K562 (cell line): ENCODE data around the gene SLC22A8. TPM values are rescaled to one million over a fixed set of nuclear protein-coding genes. Genes with fewer than 3 reads are reported as not detected.

Experiments used
- ATAC-seq: fragments of 200-7000 bp; cut with Tn5 transposase; 3 replicates; pipeline ENCODE4 v1.9.1; 2020; ENCODE audit warnings: moderate library complexity
- BruUV-seq: library from RNA; stranded (reverse); fragments of 400-500 nt; replicated peaks from 2 replicates; lab custom pipeline; 2021; lab: Mats Ljungman, UMichigan
- CTCF ChIA-PET: fragments of 300-600 bp; formaldehyde crosslinking; extraction: SDS; loops from one replicate; lab custom pipeline; 2021; ENCODE audit warnings: low intra/inter-chr PET ratio; lab: Yijun Ruan, JAX
- POLR2A ChIA-PET: fragments of 300-600, 350-650 bp; sonication (Branson Sonifier 250); formaldehyde crosslinking; extraction: SDS; loops from one replicate; lab custom pipeline; 2021; ENCODE audit warnings: antibody characterized with exemption, inconsistent platforms; lab: Yijun Ruan, JAX
- DNase-seq, 4 experiments: peaks; one replicate each; pipeline versions ENCODE4 v3.0.0 to v3.0.0-alpha.2; 2011 to 2018; ENCODE audit warnings: low spot score in 3 of 4, mixed read lengths in 3 of 4; ENCODE audit errors: extremely low read depth in 1 of 4
- FAIRE-seq: peaks from 2 replicates; lab custom pipeline; 2011; peaks lifted over from hg19 to GRCh38; lab: Jason Lieb, UNC
- H2AFZ ChIP-seq: 2 replicates; pipeline ENCODE4 v1.6.0; 2011; ENCODE audit warnings: low read depth, low read length, control low read depth, inconsistent platforms
- H3K27ac ChIP-seq: fragments of 200-600 bp; 3 replicates; pipeline ENCODE4 v1.8.0; 2011; ENCODE audit warnings: low read depth, mild to moderate bottlenecking, control low read depth, inconsistent platforms, low read length, moderate library complexity, mixed read lengths; ENCODE audit errors: extremely low read depth
- H3K27me3 ChIP-seq, 2 experiments: fragments of 300-600 bp in 1 of 2; 2 replicates in 1 of 2; 3 replicates in 1 of 2; pipeline versions ENCODE4 v1.6.0 to v1.8.0; 2011; ENCODE audit warnings: inconsistent platforms in 2 of 2, low read length in 2 of 2, mild to moderate bottlenecking in 1 of 2, mixed read lengths in 1 of 2, moderate library complexity in 1 of 2; ENCODE audit not compliant: control insufficient read depth in 2 of 2, insufficient read depth in 2 of 2
- H3K36me3 ChIP-seq: fragments of 300-600 bp; 3 replicates; pipeline ENCODE4 v1.8.0; 2011; ENCODE audit warnings: mild to moderate bottlenecking, low read length, inconsistent platforms; ENCODE audit not compliant: control insufficient read depth, insufficient read depth
- H3K4me1 ChIP-seq, 2 experiments: fragments of 200-600 bp in 1 of 2; replicated peaks in 1 of 2; 2 replicates in 1 of 2; 3 replicates in 1 of 2; pipeline versions ENCODE4 v1.5.1 to v1.8.0; 2011; ENCODE audit warnings: inconsistent platforms in 2 of 2, low read length in 2 of 2, mild to moderate bottlenecking in 1 of 2, mixed read lengths in 1 of 2, moderate library complexity in 1 of 2; ENCODE audit not compliant: control insufficient read depth in 2 of 2, insufficient read depth in 2 of 2
- H3K4me2 ChIP-seq: 2 replicates; pipeline ENCODE4 v1.6.1; 2011; ENCODE audit warnings: low read length, control low read depth, inconsistent platforms, mixed read lengths; ENCODE audit not compliant: insufficient read depth
- H3K4me3 ChIP-seq: fragments of 200-600 bp; sonication (generic), shearing (Covaris generic); 2 replicates; pipeline ENCODE4 v1.5.1; 2016; ENCODE audit warnings: control low read depth, inconsistent platforms
- H3K79me2 ChIP-seq: fragments of 200-600 bp; 3 replicates; pipeline ENCODE4 v1.8.0; 2011; ENCODE audit warnings: low read length, inconsistent platforms; ENCODE audit not compliant: control insufficient read depth, insufficient read depth
- H3K9ac ChIP-seq, 2 experiments: 2 replicates each; pipeline versions ENCODE4 v1.6.0 to v1.6.1; 2011; ENCODE audit warnings: low read depth in 2 of 2, low read length in 2 of 2, control low read depth in 1 of 2, inconsistent platforms in 1 of 2, mild to moderate bottlenecking in 1 of 2, mixed read lengths in 1 of 2; ENCODE audit not compliant: insufficient read depth in 1 of 2
- H3K9me1 ChIP-seq: one replicate; pipeline ENCODE4 v1.6.0; 2011; ENCODE audit warnings: inconsistent platforms, mild to moderate bottlenecking, low read length, moderate library complexity; ENCODE audit not compliant: control insufficient read depth, insufficient read depth
- H3K9me3 ChIP-seq: replicated peaks from 2 replicates; pipeline ENCODE4 v1.5.1; 2011; ENCODE audit warnings: low read depth, low read length, inconsistent platforms; ENCODE audit not compliant: control insufficient read depth, insufficient read depth
- H4K20me1 ChIP-seq: replicated peaks from 2 replicates; pipeline ENCODE4 v1.6.1; 2011; ENCODE audit warnings: low read length, inconsistent platforms, mixed read lengths; ENCODE audit not compliant: control insufficient read depth, insufficient read depth
- BRCA1 ChIP-seq, 2 experiments: fragments of 450-650 bp in 1 of 2; sonication (generic) in 1 of 2; formaldehyde crosslinking in 1 of 2; IDR thresholded peaks; 2 replicates each; pipeline versions ENCODE4 v1.5.0 to v1.6.1; 2017 to 2020; ENCODE audit warnings: mild to moderate bottlenecking in 1 of 2, missing genetic modification reagents in 1 of 2
- ILF3 ChIP-seq: fragments of 450-650 bp; IDR thresholded peaks from 2 replicates; pipeline ENCODE4 v1.6.1; 2018; ENCODE audit warnings: antibody characterized with exemption, mild to moderate bottlenecking, moderate library complexity, borderline replicate concordance
- KAT7 ChIP-seq: sonication (generic); formaldehyde crosslinking; IDR thresholded peaks from 2 replicates; pipeline ENCODE4 v1.8.0; 2022; ENCODE audit warnings: missing genetic modification reagents, mild to moderate bottlenecking, borderline replicate concordance
- NFIC ChIP-seq: fragments of 450-650 bp; IDR thresholded peaks from 2 replicates; pipeline ENCODE4 v1.6.1; 2017; ENCODE audit warnings: mild to moderate bottlenecking, inconsistent platforms
- XRCC5 ChIP-seq: fragments of 200-400 bp; formaldehyde crosslinking; IDR thresholded peaks from 2 replicates; pipeline ENCODE4 v1.6.1; 2017; ENCODE audit warnings: low read depth, mild to moderate bottlenecking, low read length
- ZNF134 ChIP-seq: fragments of 250-450 bp; sonication (Bioruptor Pico); conservative IDR thresholded peaks from 2 replicates; pipeline ENCODE4 v1.4.0; 2020
- ZNF184 ChIP-seq: sonication (generic); formaldehyde crosslinking; IDR thresholded peaks from 2 replicates; pipeline ENCODE4 v1.5.0; 2020; ENCODE audit warnings: missing genetic modification reagents
- ZNF212 ChIP-seq: fragments of 450-650 bp; formaldehyde crosslinking; IDR thresholded peaks from 2 replicates; pipeline ENCODE4 v1.4.0; 2020; ENCODE audit warnings: mild to moderate bottlenecking
- WGBS: fragments of 100-300 bp; shearing (Covaris generic); methylation state at CpG from one replicate; pipeline ENCODE4 v1.1.6; 2016; ENCODE audit warnings: low coverage, mixed read lengths; ENCODE audit not compliant: insufficient coverage; ENCODE audit errors: missing lambda C conversion rate; 5-methylcytosine and 5-hydroxymethylcytosine counted together
- in situ Hi-C: fragments of 300-500 bp; cut with MboI; formaldehyde crosslinking; loops from 4 replicates; pipeline ENCODE4 v1.15.0; 2018; ENCODE audit warnings: inconsistent platforms, mixed read lengths
- intact Hi-C: fragments of 100-400 bp; cut with micrococcal nuclease; formaldehyde crosslinking; loops from 2 replicates; pipeline ENCODE4 v1.14.2; 2022
- polyA plus RNA-seq, 8 experiments: library from polyadenylated mRNA; depleted of rRNA in 4 of 8; stranded (reverse) in 5 of 8; unstranded in 3 of 8; fragments of >200 nt; fragmentation: Nextera tagmentation in 2 of 8; fragmentation: Illumina TruSeq in 1 of 8; extraction: Ambion mirVana in 2 of 8; extraction: Trizol in 1 of 8; gene quantifications; 2 replicates each; pipeline versions ENCODE4 v1.2.1 to v1.2.3, GENCODE V29; 2011 to 2014; ENCODE audit warnings: inconsistent platforms in 1 of 8, missing spikeins in 1 of 8
- total RNA-seq, 7 experiments: library from RNA; depleted of rRNA in 6 of 7; stranded (reverse); fragments of >200 nt in 6 of 7; fragmentation: Illumina TruSeq in 2 of 7; extraction: Trizol in 2 of 7; gene quantifications; 2 replicates each; pipeline versions ENCODE4 v1.2.1 to v1.2.3, GENCODE V29; 2011 to 2021; ENCODE audit warnings: low replicate concordance in 1 of 7

Gene SLC22A8
- total and polyA plus RNA-seq, 9 of the 15 experiments (the other 6 are each of a cell fraction or from before 2014, with no cell fraction given): not detected

GRCh38 chr11:63001456-63001855 lies 14.2 kb downstream of the SLC22A8 start (continued):
- TF ChIP-seq XRCC5 (no peak), ZNF184 (CRISPR knock-in tag) (no peak), KAT7 (CRISPR knock-in tag) (no peak)

- FAIRE-seq (no peak), DNase-seq (no peak), ATAC-seq (no peak)
- Histone ChIP-seq H3K79me2 (no peaks in the 10 kb centered on the region), H3K27me3 (peaks cover 14 to 67% of the 10 kb centered on the region in 2 experiments), H3K4me3 (no peak overlapping the region), H3K36me3 (no peaks in the 10 kb centered on the region), H2AFZ (no peak overlapping the region), H4K20me1 (0 out of 2 replicates have a peak, but pooled peaks cover 5% of the 10 kb centered on the region), H3K4me1 (peaks cover 0 to 5% of the 10 kb centered on the region in 2 experiments; a peak in 1 of 5 replicates), H3K4me2 (no peak overlapping the region)
- ChIA-PET POLR2A (interaction anchor here (0.6 to 0.8 kb wide), 5 partner anchors 15 to 727 kb away, joined by 3 to 4 read pairs (median 3); partner anchors contain the start of gene SLC22A6), CTCF (no interaction called here)
- intact Hi-C loops (no loop called here), in situ Hi-C loops (loop anchor here (25.0 kb wide), 1 partner anchor 612 kb away; no protein-coding TSS in a partner anchor)
- TF ChIP-seq ILF3 (no peak), ZNF212 (CRISPR knock-in tag) (no peak), NFIC (peak; percentile 18; the same call in 1 of the 2 replicates), BRCA1 (IDR thresholded peaks at IDR 0.05) (no peak), BRCA1 (CRISPR knock-in tag; IDR thresholded peaks at IDR 0.05) (no peak), ZNF134 (no peak)
- TF ChIP-seq, all 486 proteins: peak for 1
- 10% methylated on average over 7 of the region's 7 CpGs for WGBS
- no peaks in the 10 kb centered on the region for H3K9me3 ChIP-seq
- H3K9ac ChIP-seq: peak overlapping the region in 1 of 2 experiments; percentile 43; a peak in 1 of 4 replicates
- no TSS peak for BruUV-seq
- no peaks in the 10 kb centered on the region for H3K9me1 ChIP-seq
- no peak overlapping the region for H3K27ac ChIP-seq
Measured at GRCh38 chr11:62999649-63000048, 16.0 kb downstream of the SLC22A8 start.
